HEK293T (cell line): Measurements from ENCODE around the gene LCORL.

Experiments
- ARNT ChIP-seq: fragments of 450-650 bp; IDR thresholded peaks from 2 replicates; pipeline ENCODE4 v1.6.1; 2017; ENCODE audit warnings: mild to moderate bottlenecking
- BHLHE40 ChIP-seq: fragments of 450-650 bp; IDR thresholded peaks from 2 replicates; pipeline ENCODE4 v1.6.1; 2016; ENCODE audit warnings: mild to moderate bottlenecking, moderate library complexity, borderline replicate concordance
- CTBP1 ChIP-seq: fragments of 450-650 bp; IDR thresholded peaks from 2 replicates; pipeline ENCODE4 v1.6.1; 2016; ENCODE audit warnings: borderline replicate concordance
- FOXA1 ChIP-seq: fragments of 450-650 bp; IDR thresholded peaks from 2 replicates; pipeline ENCODE4 v1.6.1; 2016; ENCODE audit warnings: mild to moderate bottlenecking
- FOXK2 ChIP-seq: fragments of 450-650 bp; IDR thresholded peaks from 2 replicates; pipeline ENCODE4 v1.6.1; 2016; ENCODE audit warnings: mild to moderate bottlenecking
- FOXM1 ChIP-seq: fragments of 450-650 bp; IDR thresholded peaks from 2 replicates; pipeline ENCODE4 v1.6.1; 2017; ENCODE audit warnings: mild to moderate bottlenecking, borderline replicate concordance
- HDGF ChIP-seq: fragments of 450-650 bp; IDR thresholded peaks from 2 replicates; pipeline ENCODE4 v1.6.1; 2017; ENCODE audit warnings: antibody characterized with exemption, borderline replicate concordance
- LEF1 ChIP-seq: fragments of 450-650 bp; IDR thresholded peaks from 2 replicates; pipeline ENCODE4 v1.6.1; 2017; ENCODE audit warnings: mild to moderate bottlenecking, borderline replicate concordance
- NFRKB ChIP-seq: fragments of 450-650 bp; IDR thresholded peaks from 2 replicates; pipeline ENCODE4 v1.6.1; 2016; ENCODE audit warnings: mild to moderate bottlenecking, moderate library complexity
- PKNOX1 ChIP-seq: fragments of 450-650 bp; IDR thresholded peaks from 2 replicates; pipeline ENCODE4 v1.6.1; 2016
- SP1 ChIP-seq: fragments of 450-650 bp; IDR thresholded peaks from 2 replicates; pipeline ENCODE4 v1.6.1; 2017
- SUZ12 ChIP-seq: fragments of 450-650 bp; IDR thresholded peaks from 2 replicates; pipeline ENCODE4 v1.6.1; 2016; ENCODE audit warnings: mild to moderate bottlenecking
- TARDBP ChIP-seq: fragments of 450-650 bp; IDR thresholded peaks from 2 replicates; pipeline ENCODE4 v1.6.1; 2016
- ZNF384 ChIP-seq: fragments of 450-650 bp; IDR thresholded peaks from 2 replicates; pipeline ENCODE4 v1.6.1; 2016

DNA sequence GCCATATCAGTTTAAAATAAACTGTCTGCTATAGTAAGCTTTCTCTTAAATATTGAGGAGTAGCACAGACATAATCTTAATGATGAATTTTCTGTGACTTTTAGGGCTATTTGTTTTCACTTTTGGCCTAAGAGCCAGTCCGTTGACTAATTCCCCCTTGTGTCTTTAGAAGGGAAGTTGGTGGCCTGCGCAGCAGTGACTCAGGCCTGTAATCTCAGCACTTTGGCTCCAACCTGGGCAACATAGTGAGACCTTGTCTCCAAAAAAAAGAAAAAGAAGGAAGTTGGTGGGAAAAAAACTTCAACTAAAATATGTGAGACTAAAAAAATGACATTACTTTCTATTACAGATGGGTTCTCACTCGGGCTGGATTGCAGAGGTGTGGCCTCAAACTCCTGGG, 207.4 kb downstream of the LCORL start:
- TF ChIP-seq FOXM1: no peak
- no peak for TF ChIP-seq FOXA1
- no peak for TF ChIP-seq NFRKB
- no peak for TF ChIP-seq SUZ12
- no peak for TF ChIP-seq PKNOX1
- TF ChIP-seq FOXK2: no peak
- TF ChIP-seq SP1: no peak
- no peak for TF ChIP-seq ARNT
- TF ChIP-seq CTBP1: no peak
- TF ChIP-seq TARDBP: no peak
- TF ChIP-seq LEF1: no peak
- no peak for TF ChIP-seq ZNF384
- TF ChIP-seq BHLHE40: no peak
- TF ChIP-seq HDGF: no peak
